Stimulated activated CD4-positive, alpha-beta T cell treated with anti-CD3 and anti-CD28 coated beads, TNF-alpha, amount 100 ng/mL, for 4 hours (primary cell): ENCODE results near the gene DGCR6L.
"Not testable (repeated sequence)": the region's sequence is repeated elsewhere in the genome, so short reads cannot be mapped to it uniquely, and the experiment has no call there.

Source experiments
- DNase-seq, 3 experiments: peaks; one replicate each; pipeline ENCODE4 v3.0.0-alpha.2; 2020; ENCODE audit warnings: low read depth in 3 of 3

DGCR6L gene

DNA sequence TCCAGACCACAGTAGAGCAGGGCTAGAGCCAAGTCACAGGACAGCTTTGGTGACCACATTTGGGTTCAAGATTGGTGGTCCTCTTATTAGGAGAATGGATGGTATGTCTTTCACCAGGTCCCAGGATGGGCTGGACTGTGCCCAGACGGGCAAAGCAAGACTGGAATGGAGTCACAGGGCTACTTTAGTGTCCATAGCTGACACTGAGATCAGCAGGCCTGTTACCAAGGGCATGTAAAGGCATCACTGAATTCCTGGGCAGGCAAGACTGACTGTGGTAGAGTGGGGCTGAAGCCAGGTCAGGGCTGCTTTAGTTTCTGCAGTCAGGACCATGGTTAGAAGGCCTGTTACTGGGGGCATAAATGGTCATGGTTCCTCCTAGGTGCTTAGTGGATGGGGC is 6.1 kb upstream of the DGCR6L start:
- not testable (repeated sequence) for DNase-seq

DNA sequence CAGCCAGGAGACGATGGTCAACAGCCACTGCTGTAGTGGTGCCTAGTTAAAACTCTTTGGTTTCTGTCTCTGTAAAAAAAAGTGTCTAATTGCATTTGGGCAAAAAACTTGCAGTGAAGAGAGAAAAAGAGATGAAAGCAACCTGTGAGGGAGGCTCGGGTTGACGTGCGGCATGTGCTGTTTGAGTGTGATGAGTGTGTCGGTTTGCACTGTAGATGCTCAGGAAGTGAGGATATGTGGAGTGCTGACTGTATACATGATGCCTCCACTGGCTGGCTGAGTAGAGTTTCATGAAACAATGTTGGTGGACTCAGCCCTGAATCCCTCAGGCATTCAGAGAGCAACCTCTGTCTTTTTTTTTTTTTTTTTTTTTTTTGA is 4.3 kb upstream of the DGCR6L start:
- no peak for DNase-seq

DNA sequence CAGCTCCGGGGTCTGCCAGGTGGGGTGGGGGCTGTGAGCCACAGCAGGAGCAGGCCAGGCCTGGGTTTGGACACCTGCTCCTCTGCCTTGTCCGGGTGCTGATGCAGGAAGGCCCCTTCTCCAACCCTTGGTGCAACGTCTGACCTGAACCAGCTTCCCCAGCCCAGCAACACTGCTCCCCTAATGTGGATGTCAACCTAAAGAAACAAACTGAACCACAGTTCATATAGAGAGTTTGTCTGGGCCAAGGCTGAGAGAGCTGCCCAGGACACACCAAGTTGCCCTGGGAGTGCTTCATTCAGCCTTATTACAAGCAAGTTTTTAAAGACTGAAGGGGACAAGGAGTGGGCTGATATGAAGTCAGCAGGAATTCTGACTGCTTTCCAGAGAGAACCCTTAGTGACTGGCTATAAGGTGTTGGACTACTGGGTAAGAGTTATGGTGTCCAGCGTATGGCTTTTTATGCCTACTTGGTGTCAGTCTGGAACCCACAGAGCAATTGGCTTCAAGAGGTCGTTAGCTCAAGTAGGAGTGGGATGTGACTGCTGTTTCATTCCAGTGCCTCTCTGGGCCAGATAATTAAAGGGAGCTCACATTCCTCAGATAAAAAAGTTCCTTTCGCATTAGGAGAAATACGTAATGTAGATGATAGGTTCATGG is 1.8 kb upstream of the DGCR6L start:
- DNase-seq = not testable (repeated sequence)

DNA sequence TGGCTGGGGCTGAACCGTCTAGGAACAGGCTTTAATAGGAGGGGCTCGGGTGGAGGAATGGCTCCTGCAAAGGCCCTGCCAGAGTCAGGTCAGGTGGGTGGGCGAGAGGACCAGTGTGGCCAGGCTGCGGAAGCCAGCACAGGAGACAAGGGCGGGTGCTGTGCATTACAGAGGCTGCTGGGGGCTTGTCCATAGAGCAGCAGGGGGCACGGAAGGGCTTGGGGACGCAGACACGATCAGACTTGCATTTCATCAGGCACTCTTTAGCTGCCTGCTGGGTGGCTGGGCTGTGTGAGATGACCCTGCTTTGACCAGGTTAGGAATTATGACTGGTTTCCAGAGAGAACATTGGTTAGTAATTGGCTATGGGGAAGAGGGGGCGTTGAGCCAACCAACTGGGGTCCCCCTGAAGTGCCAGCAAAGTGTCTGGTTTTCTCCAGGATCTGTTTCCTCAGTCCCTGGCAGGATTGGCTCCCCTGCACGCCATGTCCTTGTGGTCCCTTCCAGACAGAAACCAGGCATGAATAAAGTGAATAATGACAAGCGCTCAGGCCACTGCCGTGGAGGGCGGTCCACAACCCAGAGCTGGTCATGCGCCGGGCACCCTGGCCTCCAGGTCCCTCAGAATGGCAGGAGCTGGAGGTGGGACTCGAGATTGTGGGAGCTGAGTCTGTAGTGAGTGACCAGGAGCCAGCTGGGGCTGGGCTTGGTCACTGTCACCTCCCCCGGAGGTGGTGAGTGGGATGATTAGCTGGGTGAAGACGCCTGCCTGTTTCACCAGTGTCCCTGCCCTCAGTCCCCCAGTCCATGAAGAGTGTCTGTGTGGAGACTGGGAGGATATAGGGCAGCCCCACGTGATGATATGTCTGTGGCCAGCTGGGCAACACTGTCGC is 1.0 kb upstream of the DGCR6L start:
- not testable (repeated sequence) for DNase-seq

DNA sequence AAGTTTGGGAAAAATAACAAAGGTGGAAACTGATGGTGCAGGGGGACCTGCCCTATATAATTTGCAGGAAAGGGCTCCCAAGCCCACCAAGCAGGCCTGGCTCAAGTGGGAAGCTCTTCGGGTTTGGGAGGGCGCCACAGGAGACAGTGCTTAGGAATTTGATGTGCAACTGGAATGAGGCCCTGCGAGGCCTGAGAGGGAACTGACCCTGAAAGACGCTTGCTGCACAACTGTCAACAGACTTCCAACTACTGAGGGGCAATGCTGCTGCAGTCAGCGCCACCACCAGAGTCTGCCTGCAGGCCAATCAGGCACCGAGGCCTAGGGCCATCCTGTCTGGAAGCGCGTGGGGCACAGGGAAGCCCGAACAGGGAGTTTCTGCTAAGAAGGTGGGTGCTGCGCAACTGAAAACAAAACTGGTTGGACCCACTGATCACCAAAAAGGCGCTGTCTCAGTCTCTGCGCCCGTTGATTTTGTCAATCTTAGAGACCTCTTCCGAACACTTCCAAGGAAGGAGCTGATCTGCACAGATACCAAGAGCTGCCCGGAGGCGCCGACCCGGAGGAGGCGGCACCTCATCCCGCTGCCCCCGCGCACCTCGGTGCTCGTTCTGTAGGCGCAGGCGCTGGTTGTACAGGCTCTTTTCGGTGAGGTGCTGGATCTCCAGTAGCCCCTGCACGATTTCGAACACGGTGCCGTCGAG is 667 bp downstream of the DGCR6L start:
- DNase-seq = no peak

DNA sequence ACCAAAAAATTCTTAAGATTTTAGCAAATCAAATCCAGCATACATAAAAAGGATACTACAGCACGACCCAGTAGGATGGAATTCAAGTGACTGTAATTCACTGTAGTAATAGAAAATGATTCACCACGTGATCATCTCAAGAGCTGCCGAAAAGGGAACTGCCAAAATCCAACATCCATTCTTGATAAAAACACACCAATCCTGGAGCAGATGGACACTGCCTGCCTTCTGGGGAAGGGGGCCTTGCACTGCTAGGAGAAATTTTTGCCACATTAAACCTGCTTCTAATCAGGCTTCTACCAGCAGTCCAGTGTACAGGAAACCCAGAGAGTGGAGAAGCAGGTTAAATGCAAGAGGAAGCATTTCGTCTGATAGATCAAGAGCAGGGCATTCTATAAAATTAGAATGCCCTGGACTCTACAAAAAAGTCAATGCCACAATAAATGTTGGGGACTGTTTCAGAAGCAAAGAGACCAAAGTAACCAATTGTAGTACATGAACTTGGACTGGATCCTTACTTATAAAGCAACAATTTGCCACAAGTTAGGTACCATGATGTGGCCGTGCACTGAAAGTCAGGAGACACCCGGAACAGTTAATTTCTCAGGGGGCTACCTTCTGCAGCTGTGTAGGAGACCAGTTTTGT is 1.7 kb downstream of the DGCR6L start:
- DNase-seq = not testable (repeated sequence)

DNA sequence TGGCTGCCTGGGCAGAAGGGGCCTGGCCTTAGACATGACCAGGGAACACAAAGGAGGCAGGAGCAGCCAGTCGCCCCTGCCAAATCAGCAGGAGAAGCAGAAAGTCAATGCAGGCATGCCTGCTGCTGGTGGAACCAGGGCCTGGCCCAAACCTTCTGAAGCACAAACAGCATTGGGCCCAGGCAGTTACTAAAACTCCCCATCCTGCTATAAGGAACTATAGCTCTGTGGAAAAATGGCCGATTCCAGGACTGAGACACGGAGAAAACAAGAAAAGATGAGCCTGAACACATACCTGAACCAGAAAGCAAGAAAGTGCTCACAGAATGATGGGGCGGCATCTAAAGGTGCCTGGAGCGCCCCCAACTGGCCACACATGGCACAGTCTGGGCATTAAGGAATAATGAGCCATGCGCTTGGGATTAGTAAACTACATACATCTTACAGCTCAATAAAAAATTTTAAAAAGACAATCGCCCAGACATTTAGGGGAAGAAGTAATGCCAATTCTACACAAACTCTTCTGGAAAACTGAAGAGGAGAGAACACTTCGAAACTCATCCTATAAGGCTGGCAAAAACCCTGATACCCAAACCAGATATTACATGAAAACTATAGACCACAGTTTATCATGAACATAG is 2.3 kb downstream of the DGCR6L start:
- DNase-seq = not testable (repeated sequence)

DNA sequence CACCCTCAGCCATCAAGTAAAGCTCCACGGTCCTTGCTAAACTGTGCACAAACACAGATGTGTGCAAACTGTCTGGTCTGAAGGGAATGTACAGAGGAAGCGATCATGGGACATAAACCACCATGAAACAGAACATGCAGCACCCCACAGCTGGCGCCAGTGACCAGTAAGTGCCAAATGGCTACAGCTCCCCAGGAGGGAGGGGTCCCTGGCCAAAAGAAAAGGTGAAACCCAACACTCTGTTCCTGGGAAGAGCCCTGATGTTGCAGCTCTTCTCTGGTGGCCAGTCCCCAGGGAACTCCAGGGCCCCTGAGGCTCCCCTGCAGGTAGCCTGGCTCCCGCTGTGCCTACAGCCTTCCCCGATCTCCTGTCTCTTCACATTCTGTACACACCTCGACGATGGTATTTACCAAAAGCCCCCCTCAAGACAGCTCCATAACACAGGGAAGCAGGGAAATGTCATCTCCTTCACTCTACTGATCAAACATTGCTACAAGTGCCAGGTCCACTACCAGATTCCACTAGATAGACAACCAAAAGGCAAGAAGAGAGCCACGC is 2.9 kb downstream of the DGCR6L start:
- no peak for DNase-seq

DNA sequence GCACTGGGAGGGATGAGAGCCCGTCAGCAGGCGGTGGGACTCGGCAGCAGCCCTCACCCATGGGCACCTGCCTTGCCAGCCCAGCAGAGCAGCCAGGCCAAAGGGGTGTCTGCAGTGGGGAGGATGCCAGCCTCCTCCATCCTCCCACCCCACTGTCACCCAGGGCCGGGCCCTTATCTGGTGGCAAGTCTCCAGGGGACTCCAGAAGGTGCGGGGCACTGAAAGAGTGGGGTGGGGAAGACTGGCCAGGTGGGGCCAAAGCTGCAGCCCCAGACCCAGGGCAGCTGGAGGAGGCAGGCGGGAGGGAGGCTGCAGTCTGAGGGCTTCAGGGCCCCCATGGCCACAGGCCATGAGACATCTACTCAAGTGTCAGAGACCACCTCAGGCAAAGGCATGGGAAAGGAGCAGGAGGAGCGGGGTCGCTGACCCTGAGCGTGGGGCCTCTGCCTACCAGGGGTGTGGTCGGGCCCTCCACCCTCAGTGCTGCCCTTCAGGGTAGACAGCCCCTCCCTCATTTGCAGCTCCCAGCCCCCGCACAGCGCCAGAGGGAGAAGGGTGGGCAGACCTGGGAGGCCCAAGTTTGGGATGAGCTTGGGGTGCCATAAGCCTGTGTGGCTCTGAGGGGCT is 3.5 kb downstream of the DGCR6L start:
- no peak for DNase-seq

DNA sequence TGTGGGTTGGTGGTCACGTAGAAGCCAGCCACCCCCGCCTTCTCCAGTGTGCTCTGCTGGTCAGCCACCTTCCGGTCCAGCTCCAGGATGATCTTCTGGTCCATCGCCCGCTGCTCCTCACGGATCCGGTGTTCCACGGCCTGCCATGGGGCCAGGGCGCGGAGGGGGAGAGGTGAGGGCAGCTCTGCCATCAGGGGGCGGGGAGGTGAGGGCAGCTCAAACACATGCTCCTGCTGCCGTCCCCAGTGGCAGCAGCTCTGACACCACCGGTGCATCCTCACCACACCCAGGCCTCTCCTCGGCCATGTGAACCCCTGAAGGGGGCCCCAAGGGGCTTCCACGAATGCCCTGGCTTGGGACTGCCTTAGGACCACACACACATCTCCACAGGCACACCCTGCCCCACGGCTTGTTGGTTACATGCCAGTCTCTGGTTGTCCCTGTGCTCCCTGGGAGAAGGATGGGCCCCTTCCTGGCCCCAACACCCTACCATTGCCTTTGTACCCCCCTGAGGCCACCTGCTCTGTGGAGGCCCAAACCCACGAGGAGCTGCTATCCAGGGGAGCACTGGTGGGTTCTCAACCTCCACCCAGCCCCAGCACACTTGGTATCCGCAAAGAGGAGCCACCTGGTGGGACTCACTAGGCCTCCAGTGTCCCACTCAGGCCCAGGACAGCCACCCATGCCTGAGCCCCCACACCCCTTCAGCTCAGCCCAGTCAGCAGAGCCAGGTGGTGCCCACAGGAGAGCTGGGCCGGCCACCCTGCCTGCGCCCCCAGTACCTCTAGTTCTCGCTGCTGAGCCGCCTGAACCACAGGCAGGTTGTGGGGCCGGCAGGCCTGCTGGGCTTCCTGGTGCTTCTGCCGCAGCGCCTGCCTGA is 4.3 kb downstream of the DGCR6L start:
- no peak for DNase-seq

DNA sequence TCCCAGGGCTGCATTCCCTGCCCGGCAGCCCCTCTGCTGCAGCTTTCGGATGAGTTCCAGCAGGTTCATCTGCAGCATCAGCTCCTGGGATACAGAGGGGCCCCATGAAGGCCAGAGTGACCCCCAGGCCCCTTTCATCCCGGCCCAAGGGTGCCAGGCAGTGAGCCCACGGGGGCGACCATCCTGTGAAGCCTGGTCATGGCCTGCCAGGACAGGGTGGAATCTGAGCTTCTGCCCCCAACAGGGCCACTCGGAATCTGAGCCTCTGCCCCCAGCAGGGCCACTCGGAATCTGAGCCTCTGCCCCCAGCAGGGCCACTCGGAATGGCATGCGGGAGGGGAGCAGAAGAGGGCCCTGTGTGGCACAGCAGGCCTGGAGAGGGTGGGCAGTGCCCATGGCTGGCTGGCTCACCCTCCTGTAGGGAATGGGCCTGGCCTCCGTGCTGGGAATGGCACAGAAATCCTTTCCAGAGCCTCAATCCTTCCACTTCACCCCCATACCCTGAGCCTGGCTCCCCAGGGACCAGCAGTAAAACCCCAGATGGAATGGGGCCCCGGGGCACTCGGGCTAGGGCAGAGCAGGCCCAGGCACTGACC is 5.0 kb downstream of the DGCR6L start:
- not testable (repeated sequence) for DNase-seq

DNA sequence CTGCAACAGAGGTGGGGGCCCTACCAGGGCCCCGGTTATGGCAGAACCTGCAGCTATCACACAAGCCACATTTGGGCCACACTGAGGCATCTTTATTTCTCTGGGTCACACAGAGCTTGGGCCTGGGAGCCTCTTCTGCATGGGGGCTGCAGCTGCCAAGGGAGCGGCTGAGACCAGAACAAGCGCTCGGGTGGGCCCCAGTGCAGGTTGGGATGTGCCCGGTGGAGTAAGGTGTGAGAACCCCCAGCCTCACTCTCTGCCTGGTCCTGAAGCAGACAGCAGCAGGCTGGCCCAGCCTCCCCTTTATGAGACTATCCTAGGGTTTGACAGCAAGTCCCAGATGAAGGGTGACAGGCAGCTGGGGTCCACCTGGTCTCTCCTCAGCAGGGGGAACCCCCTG is 5.7 kb downstream of the DGCR6L start:
- DNase-seq = not testable (repeated sequence)

DNA sequence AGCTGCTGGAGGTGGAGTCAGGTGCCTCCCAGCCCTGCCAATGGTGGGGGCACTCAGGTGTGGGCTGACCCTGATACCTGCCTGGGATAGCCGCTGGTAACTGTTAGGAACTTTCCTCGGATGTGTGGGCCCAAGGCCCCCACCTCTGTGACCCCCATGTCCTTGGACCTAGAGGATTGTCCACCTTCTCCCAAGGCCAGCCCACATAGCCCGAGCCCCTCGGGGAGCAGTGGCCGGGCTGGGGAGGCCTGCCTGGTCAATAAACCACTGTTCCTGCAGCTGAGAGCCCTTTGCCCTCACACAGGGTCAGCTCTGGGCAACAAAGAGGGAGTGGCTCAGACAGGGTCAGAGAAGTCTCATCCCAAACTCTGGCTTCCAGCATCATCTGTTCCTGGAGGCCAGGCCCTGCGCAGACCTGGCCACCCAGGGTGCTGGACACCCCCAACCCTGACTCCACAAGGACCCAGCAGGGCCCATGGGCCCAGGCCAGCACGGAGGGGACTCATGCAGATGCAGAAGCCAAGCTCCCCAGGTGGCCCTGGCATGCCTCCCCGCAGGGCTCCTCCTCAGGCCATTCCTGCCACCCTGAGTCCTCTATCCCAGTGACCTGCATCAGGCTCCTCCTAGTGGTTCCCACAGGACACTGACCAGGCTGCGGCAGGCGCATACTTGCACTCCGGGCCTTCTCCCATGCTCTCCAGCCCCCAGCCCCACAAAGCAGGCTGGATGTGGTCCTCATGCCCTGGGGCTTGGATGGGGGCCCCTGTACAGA is 6.4 kb downstream of the DGCR6L start:
- not testable (repeated sequence) for DNase-seq

DNA sequence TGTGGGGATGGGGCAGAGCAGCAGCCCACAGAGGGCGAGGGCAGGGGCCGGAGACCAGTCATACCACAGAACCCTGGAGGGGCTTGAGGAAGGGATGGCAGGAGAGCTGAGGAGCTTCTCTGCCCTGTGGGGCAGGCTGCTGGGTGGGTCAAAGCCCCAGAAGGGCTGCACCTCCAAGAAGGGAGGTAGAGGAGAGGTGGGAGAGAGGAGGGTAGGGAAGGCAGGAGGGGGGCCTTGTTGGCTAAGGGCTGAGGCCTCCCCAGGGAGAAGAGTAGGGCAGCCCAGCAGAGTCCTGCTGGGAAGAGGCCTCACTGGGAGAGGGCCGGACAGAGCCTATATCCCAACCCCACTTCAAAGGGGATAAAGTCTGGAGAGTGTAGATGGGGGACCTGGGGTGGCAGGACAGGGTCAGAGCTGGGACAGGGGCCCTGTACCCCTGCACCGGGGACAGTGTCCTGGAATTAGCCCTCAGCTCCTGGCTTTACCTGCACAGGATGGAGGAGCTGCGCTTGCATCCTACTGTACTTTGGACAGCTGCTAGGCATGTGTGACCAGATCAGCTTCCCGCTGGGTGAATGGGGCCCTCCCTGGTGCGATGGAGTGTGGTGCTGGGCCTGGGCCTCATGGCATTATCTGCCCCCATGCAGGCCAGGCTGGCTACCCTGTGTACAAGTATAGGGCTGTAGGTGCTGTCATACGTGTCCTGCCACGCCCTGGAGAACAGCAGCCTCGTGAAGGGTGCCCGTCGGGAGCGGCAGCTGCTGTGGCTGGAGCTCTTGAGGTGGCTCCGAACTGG is 7.3 kb downstream of the DGCR6L start:
- DNase-seq = no peak

DNA sequence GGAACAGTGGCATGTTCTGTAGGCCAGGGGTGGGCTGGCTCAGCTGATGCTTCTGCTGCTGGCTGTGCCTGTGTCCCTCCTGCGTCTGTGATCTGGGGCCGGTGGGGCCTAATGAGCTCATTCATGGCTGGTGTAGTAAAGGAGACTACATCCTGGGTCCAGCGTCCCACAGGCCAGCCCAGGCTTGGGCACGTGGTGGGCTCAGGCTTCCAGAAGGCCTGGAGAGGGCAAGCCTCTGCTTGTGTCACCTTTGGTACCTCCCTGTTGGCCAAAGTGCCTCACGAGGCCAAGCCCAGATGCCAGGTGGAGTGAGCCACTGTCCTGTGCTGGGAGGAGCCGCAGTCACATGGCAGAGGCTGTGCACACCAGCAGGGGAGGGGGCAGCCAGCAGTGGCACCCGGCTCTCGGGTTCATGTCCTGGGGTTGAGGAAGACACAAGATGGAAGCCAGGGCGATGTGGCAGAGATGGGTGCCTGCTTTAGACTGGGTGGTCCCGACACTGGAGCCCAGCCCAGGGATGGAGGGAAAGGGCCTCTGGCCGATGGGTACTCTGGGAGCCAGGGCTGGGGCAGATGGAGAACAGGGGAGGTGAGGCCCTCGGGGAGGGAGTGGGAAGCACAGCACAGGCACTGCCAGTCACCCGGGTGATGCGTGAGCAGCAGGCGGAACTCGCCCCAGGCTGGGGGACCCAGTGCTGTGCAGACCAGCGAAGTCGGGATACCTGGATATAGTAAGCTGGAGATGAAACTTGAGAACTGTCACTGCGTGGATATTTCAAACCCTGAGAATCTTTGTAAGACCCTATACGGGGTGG is 8.4 kb downstream of the DGCR6L start:
- DNase-seq = not testable (repeated sequence)

DNA sequence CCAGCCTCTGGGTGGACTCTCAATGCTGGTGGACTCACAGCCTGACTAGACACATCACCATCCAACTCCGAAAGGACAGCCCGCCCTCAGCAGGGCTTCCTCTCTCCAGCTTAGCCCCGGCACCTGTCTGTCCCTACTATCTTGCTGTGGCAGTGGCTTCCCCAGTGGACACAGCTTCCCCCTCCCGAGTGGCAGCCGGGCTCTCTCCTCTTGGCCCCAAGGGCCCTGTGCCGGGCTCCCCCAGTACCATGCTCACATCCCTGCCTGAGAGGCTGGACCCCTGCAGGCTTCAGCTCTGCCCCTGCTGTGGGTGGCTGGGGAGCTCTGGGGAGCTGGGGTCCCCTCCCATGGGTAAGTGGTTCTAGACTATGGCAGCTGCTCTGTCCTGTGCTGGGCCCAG is 9.1 kb downstream of the DGCR6L start:
- DNase-seq = not testable (repeated sequence)

DNA sequence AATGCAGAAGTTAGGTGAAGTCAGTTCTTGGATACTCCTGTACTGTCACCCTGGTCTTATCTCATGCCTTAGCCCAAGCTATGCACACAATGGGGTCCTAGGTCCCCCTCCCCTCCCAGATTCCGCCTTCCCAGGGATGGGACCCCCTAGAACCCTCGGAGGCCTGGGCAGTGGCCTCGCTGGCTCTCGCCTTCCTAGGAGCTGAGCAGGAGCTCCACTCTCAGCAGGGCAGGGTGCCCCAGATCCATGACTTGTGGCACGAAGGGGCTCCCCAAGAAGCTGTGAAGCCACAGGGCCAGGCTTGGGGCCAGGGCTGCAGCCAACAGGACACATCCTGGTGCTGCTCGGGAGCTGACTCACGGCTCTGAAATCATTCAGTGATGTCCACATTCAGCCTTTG is 9.7 kb downstream of the DGCR6L start:
- DNase-seq = not testable (repeated sequence)
